Fibroblast of pulmonary artery (primary cell): ENCODE measurements around the gene ADAM10.

ENCODE experiments used
- DNase-seq: peaks from one replicate; pipeline ENCODE4 v3.0.0-alpha.2; 2010; ENCODE audit warnings: low read depth
- H3K4me3 ChIP-seq: replicated peaks from 2 replicates; pipeline ENCODE4 v1.5.1; 2011; ENCODE audit warnings: low read depth, mild to moderate bottlenecking, control low read depth, low read length, moderate library complexity
- CTCF ChIP-seq: IDR thresholded peaks from 2 replicates; pipeline ENCODE4 v1.5.1; 2011; ENCODE audit warnings: mild to moderate bottlenecking, control low read depth, low read length, inconsistent platforms; ENCODE audit errors: missing control alignments

Gene ADAM10

GRCh38 chr15:58597943-58598828 lies 151.3 kb downstream of the ADAM10 start:
- no peak overlapping the region for H3K4me3 ChIP-seq
- DNase-seq: no peak
- no peak for TF ChIP-seq CTCF

GRCh38 chr15:58595516-58596263 lies 153.8 kb downstream of the ADAM10 start:
- TF ChIP-seq CTCF: no peak
- no peak for DNase-seq
- no peak overlapping the region for H3K4me3 ChIP-seq

- TF ChIP-seq CTCF: no peak
- no peak for DNase-seq
- H3K4me3 ChIP-seq: no peak overlapping the region
Observed at GRCh38 chr15:58594898-58595297, 154.6 kb downstream of the ADAM10 start.

GRCh38 chr15:58593870-58594269 lies 155.6 kb downstream of the ADAM10 start:
- no peak for DNase-seq
- H3K4me3 ChIP-seq: no peak overlapping the region
- no peak for TF ChIP-seq CTCF

- TF ChIP-seq CTCF: no peak
- no peak overlapping the region for H3K4me3 ChIP-seq
- no peak for DNase-seq
Observed at GRCh38 chr15:58590926-58591325, 158.6 kb downstream of the ADAM10 start.

- DNase-seq: no peak
- H3K4me3 ChIP-seq: no peak overlapping the region
- no peak for TF ChIP-seq CTCF
Observed at GRCh38 chr15:58590236-58590635, 159.3 kb downstream of the ADAM10 start.
